NCI-H1930 (cell line): ENCODE results near the gene SCUBE3.

Experiments used
- DNase-seq, 2 experiments: peaks; one replicate each; lab custom pipeline; 2025; lab: John Stamatoyannopoulos, UW

SCUBE3 gene

GRCh38 chr6:35181933-35182612 lies 31.7 kb upstream of the SCUBE3 start:
- DNase-seq, result no peak

GRCh38 chr6:35183281-35183680 lies 30.5 kb upstream of the SCUBE3 start:
- no peak for DNase-seq

GRCh38 chr6:35183935-35184334 lies 29.8 kb upstream of the SCUBE3 start:
- DNase-seq, result no peak

- DNase-seq, result no peak
Measured at GRCh38 chr6:35184580-35185301, 29.0 kb upstream of the SCUBE3 start.

- no peak for DNase-seq
Measured at GRCh38 chr6:35185302-35185681, 28.5 kb upstream of the SCUBE3 start.

GRCh38 chr6:35185971-35186370 lies 27.8 kb upstream of the SCUBE3 start:
- no peak for DNase-seq

GRCh38 chr6:35186571-35186970 lies 27.2 kb upstream of the SCUBE3 start:
- no peak for DNase-seq

- no peak for DNase-seq
Measured at GRCh38 chr6:35188886-35189285, 24.9 kb upstream of the SCUBE3 start.

- no peak for DNase-seq
Measured at GRCh38 chr6:35190306-35190705, 23.4 kb upstream of the SCUBE3 start.

- no peak for DNase-seq
Measured at GRCh38 chr6:35191889-35192288, 21.9 kb upstream of the SCUBE3 start.

GRCh38 chr6:35192301-35192860 lies 21.4 kb upstream of the SCUBE3 start:
- DNase-seq, result no peak

- no peak for DNase-seq
Measured at GRCh38 chr6:35194390-35194789, 19.4 kb upstream of the SCUBE3 start.

- DNase-seq, result no peak
Measured at GRCh38 chr6:35195120-35195780, 18.5 kb upstream of the SCUBE3 start.

GRCh38 chr6:35197196-35197595 lies 16.6 kb upstream of the SCUBE3 start:
- DNase-seq, result no peak

- DNase-seq, result no peak
Measured at GRCh38 chr6:35199866-35200265, 13.9 kb upstream of the SCUBE3 start.

GRCh38 chr6:35202066-35202546 lies 11.7 kb upstream of the SCUBE3 start:
- DNase-seq, result no peak

GRCh38 chr6:35203152-35203670 lies 10.5 kb upstream of the SCUBE3 start:
- DNase-seq, result no peak

- DNase-seq, result no peak
Measured at GRCh38 chr6:35203680-35204079, 10.1 kb upstream of the SCUBE3 start.

- no peak for DNase-seq
Measured at GRCh38 chr6:35206346-35206745, 7.4 kb upstream of the SCUBE3 start.

GRCh38 chr6:35208419-35208818 lies 5.3 kb upstream of the SCUBE3 start:
- DNase-seq, result no peak

GRCh38 chr6:35209081-35209480 lies 4.7 kb upstream of the SCUBE3 start:
- DNase-seq, result no peak

- DNase-seq, result no peak
Measured at GRCh38 chr6:35209622-35210247, 4.0 kb upstream of the SCUBE3 start.
